Measurements from ENCODE around the gene SETD3. TPM values are rescaled to one million over a fixed set of nuclear protein-coding genes. Genes with fewer than 3 reads are reported as not detected.

SETD3 gene
- polyA plus RNA-seq, 1 donor (not counting 4 experiments of a cell fraction or from before 2014, with no cell fraction given): 48.1 TPM

GRCh38 chr14:99462210-99462609 lies 18.4 kb downstream of the SETD3 start:
- Histone ChIP-seq H4K20me1 (ENCODE audit: control insufficient read depth, extremely low read depth, insufficient read depth, low read length) (no peaks in the 10 kb centered on the region), H3K4me2 (ENCODE audit: control insufficient read depth, extremely low read depth, insufficient read depth, low read depth, low read length) (no peak overlapping the region), H3K27ac (ENCODE audit: control insufficient read depth, insufficient read depth, low read length) (no peak overlapping the region), H3K4me1 (ENCODE audit: control insufficient read depth, extremely low read depth, insufficient read depth, low read length) (peaks cover 26% of the 10 kb centered on the region), H3K4me3 (ENCODE audit: control insufficient read depth in 2 of 3, extremely low read depth in 1 of 3, insufficient read depth in 2 of 3, low read depth in 1 of 3, low read length in 3 of 3) (no peak overlapping the region), H2AFZ (ENCODE audit: control insufficient read depth, low read length) (no peak overlapping the region), H3K9me1 (ENCODE audit: control insufficient read depth, extremely low read depth, insufficient read depth, low read length) (no peaks in the 10 kb centered on the region), H3K36me3 (ENCODE audit: control insufficient read depth in 2 of 2, extremely low read depth in 1 of 2, insufficient read depth in 2 of 2, low read length in 2 of 2) (peaks cover 9 to 31% of the 10 kb centered on the region in 2 experiments), H3K79me2 (ENCODE audit: control insufficient read depth, insufficient read depth, low read length) (peaks cover 12% of the 10 kb centered on the region), H3K9me3 (ENCODE audit: control insufficient read depth, low read depth, low read length) (no peaks in the 10 kb centered on the region), H3K9ac (ENCODE audit: control insufficient read depth, extremely low read depth, insufficient read depth, low read length) (no peak overlapping the region), H3K27me3 (ENCODE audit: control insufficient read depth, extremely low read depth, insufficient read depth, low read length) (no peaks in the 10 kb centered on the region)
- dilution Hi-C loops (cut with MboI; ENCODE audit: extremely low pct_ligation_motif_present, low sequenced_read_pairs): no loop called here
- FAIRE-seq (peak; percentile 81), DNase-seq (ENCODE audit: low read depth, low spot score) (no peak)
- TF ChIP-seq CTCF (optimal IDR thresholded peaks at IDR 0.05 in 1 of 3, IDR thresholded peaks at IDR 0.05 in 1 of 3, conservative IDR thresholded peaks at IDR 0.05 in 1 of 3; ENCODE audit: extremely low read depth in 1 of 3, insufficient read depth in 2 of 3, low read length in 3 of 3) (no peak), EZH2 (IDR thresholded peaks at IDR 0.05; ENCODE audit: low read length) (no peak)

- Histone ChIP-seq H3K4me3 (ENCODE audit: control insufficient read depth in 2 of 3, extremely low read depth in 1 of 3, insufficient read depth in 2 of 3, low read depth in 1 of 3, low read length in 3 of 3) (no peak overlapping the region), H4K20me1 (ENCODE audit: control insufficient read depth, extremely low read depth, insufficient read depth, low read length) (no peaks in the 10 kb centered on the region), H3K9me1 (ENCODE audit: control insufficient read depth, extremely low read depth, insufficient read depth, low read length) (no peaks in the 10 kb centered on the region), H3K9me3 (ENCODE audit: control insufficient read depth, low read depth, low read length) (no peaks in the 10 kb centered on the region), H3K4me2 (ENCODE audit: control insufficient read depth, extremely low read depth, insufficient read depth, low read depth, low read length) (no peak overlapping the region), H3K9ac (ENCODE audit: control insufficient read depth, extremely low read depth, insufficient read depth, low read length) (no peak overlapping the region), H3K4me1 (ENCODE audit: control insufficient read depth, extremely low read depth, insufficient read depth, low read length) (peaks cover 26% of the 10 kb centered on the region), H3K79me2 (ENCODE audit: control insufficient read depth, insufficient read depth, low read length) (peaks cover 7% of the 10 kb centered on the region), H3K36me3 (ENCODE audit: control insufficient read depth in 2 of 2, extremely low read depth in 1 of 2, insufficient read depth in 2 of 2, low read length in 2 of 2) (peaks cover 9 to 33% of the 10 kb centered on the region in 2 experiments), H3K27ac (ENCODE audit: control insufficient read depth, insufficient read depth, low read length) (no peak overlapping the region), H2AFZ (ENCODE audit: control insufficient read depth, low read length) (no peak overlapping the region), H3K27me3 (ENCODE audit: control insufficient read depth, extremely low read depth, insufficient read depth, low read length) (no peaks in the 10 kb centered on the region)
- DNase-seq (ENCODE audit: low read depth, low spot score) (no peak), FAIRE-seq (no peak)
- TF ChIP-seq EZH2 (IDR thresholded peaks at IDR 0.05; ENCODE audit: low read length): no peak
- no peak for TF ChIP-seq CTCF (optimal IDR thresholded peaks at IDR 0.05 in 1 of 3, IDR thresholded peaks at IDR 0.05 in 1 of 3, conservative IDR thresholded peaks at IDR 0.05 in 1 of 3; ENCODE audit: extremely low read depth in 1 of 3, insufficient read depth in 2 of 3, low read length in 3 of 3)
- dilution Hi-C loops (cut with MboI; ENCODE audit: extremely low pct_ligation_motif_present, low sequenced_read_pairs): no loop called here
Measured at GRCh38 chr14:99461411-99462085, 19.1 kb downstream of the SETD3 start.

Measured in keratinocyte (primary cell).